ENCODE measurements around the gene SLC35B3. TPM values are rescaled to one million over a fixed set of nuclear protein-coding genes. Genes with fewer than 3 reads are reported as not detected.
"Not testable (repeated sequence)": the region's sequence is repeated elsewhere in the genome, so short reads cannot be mapped to it uniquely, and the experiment has no call there.

Gene SLC35B3
- total RNA-seq, 4 donors from 2014 or later = 2.4 to 34.7 (median 19.6) TPM

DNA sequence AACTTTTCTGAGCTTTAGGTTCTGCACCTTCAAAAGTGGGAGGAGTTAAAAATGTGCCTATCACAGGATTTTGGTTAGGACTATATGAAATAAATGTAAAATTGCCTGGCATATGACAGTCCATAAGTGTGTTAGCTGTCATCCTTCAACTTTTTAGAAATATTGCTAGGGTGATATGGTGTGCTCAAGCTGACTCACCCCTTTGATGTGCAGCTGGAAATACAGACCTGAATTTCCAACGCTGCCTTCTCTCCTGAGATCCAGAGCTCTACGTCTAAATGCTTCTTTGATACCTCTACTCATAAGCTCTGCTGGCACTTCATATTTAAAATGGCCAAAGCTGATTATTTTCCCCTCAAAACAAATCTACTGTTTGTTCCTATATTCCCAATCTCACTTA is 2.7 kb downstream of the SLC35B3 start:
- intact Hi-C loops (cut with DNase I; ENCODE audit: low total_unique reads) (no loop called here), in situ Hi-C loops (cut with MboI; ENCODE audit: low pct_ligation_motif_present in 1 of 4, low pct_unique_long_range_greater_than_20kb in 1 of 4, low sequenced_read_pairs in 3 of 4) (no loop called here)
- DNase-seq = no peak
- Histone ChIP-seq H3K36me3 (peaks cover 0 to 12% (median 3%) of the 10 kb centered on the region in 4 donors), H3K27me3 (no peaks in the 10 kb centered on the region), H3K4me1 (peaks cover 0 to 37% (median 18%) of the 10 kb centered on the region in 4 donors), H3K9me3 (no peaks in the 10 kb centered on the region), H3K4me3 (no peak overlapping the region), H3K27ac (no peak overlapping the region)
- 85 to 100% methylated on average over 1 to 2 of the region's 2 CpGs for WGBS, 2 donors (ENCODE audit: low coverage in 1 of 2)
- TF ChIP-seq POLR2A (IDR thresholded peaks at IDR 0.05) = no peak
- TF ChIP-seq POLR2AphosphoS5 (IDR thresholded peaks at IDR 0.05) = no peak
- TF ChIP-seq EP300 (IDR thresholded peaks at IDR 0.05; ENCODE audit: low read depth) = no peak
- TF ChIP-seq, protein P1, sequence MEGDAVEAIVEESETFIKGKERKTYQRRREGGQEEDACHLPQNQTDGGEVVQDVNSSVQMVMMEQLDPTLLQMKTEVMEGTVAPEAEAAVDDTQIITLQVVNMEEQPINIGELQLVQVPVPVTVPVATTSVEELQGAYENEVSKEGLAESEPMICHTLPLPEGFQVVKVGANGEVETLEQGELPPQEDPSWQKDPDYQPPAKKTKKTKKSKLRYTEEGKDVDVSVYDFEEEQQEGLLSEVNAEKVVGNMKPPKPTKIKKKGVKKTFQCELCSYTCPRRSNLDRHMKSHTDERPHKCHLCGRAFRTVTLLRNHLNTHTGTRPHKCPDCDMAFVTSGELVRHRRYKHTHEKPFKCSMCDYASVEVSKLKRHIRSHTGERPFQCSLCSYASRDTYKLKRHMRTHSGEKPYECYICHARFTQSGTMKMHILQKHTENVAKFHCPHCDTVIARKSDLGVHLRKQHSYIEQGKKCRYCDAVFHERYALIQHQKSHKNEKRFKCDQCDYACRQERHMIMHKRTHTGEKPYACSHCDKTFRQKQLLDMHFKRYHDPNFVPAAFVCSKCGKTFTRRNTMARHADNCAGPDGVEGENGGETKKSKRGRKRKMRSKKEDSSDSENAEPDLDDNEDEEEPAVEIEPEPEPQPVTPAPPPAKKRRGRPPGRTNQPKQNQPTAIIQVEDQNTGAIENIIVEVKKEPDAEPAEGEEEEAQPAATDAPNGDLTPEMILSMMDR (IDR thresholded peaks at IDR 0.05) = no peak

DNA sequence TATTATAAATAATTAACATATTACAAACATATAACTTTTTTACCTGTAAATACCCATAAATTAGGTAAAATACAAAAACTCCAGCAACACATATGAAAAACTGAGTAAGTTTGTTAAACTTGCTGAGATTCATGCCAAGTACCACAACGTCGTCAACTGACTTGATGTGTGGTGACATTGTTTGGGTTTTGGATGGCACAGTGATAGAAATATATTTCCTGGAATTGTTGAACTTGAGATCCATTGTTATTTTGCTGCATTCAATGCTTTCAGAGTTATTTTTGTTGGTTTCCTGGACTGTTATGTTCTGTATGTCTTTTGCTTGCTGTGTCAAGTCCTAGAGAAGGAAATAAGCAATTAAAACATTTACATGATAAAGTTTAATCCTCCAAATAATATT is 5.5 kb downstream of the SLC35B3 start:
- no peaks in the 10 kb centered on the region for H3K9me3 ChIP-seq
- peaks cover 0 to 25% (median 14%) of the 10 kb centered on the region in 4 donors for H3K4me1 ChIP-seq
- peaks cover 0 to 40% (median 18%) of the 10 kb centered on the region in 4 donors for H3K36me3 ChIP-seq
- H3K27me3 ChIP-seq = no peaks in the 10 kb centered on the region
- WGBS, 2 donors (ENCODE audit: low coverage in 1 of 2) = 90 to 96% methylated on average over 2 of the region's 2 CpGs
- H3K27ac ChIP-seq = no peak overlapping the region
- no peak overlapping the region for H3K4me3 ChIP-seq
- in situ Hi-C loops (cut with MboI; ENCODE audit: low pct_ligation_motif_present in 1 of 4, low pct_unique_long_range_greater_than_20kb in 1 of 4, low sequenced_read_pairs in 3 of 4) = no loop called here
- TF ChIP-seq EP300 (IDR thresholded peaks at IDR 0.05; ENCODE audit: low read depth) (no peak), POLR2AphosphoS5 (IDR thresholded peaks at IDR 0.05) (no peak), POLR2A (IDR thresholded peaks at IDR 0.05) (no peak)
- TF ChIP-seq, protein P1 (IDR thresholded peaks at IDR 0.05) = no peak
- DNase-seq = no peak
- intact Hi-C loops (cut with DNase I; ENCODE audit: low total_unique reads) = loop anchor here (5.0 kb wide), 1 partner anchor 603 kb away; no protein-coding TSS in a partner anchor

DNA sequence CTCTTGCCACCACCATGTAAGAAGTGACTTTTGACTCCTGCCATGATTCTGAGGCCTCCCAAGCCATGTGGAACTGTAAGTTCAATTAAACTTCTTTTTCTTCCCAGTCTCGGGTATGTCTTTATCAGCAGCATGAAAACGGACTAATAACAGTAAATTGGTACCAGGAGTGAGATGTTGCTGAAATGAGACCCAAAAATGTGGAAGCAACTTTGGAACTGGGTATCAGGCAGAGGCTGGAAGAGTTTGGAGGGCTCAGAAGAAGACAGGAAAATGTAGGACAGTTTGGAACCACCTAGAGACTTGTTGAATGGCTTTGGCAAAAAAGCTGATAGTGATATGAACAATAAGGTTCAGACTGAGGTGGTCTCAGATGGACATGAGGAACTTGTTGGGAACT is 8.8 kb downstream of the SLC35B3 start:
- H3K9me3 ChIP-seq; in situ Hi-C loops (cut with MboI; ENCODE audit: low pct_ligation_motif_present in 1 of 4, low pct_unique_long_range_greater_than_20kb in 1 of 4, low sequenced_read_pairs in 3 of 4); H3K4me1 ChIP-seq; H3K27me3 ChIP-seq; H3K4me3 ChIP-seq; DNase-seq; H3K27ac ChIP-seq: not testable (repeated sequence)
- WGBS, 2 donors (ENCODE audit: low coverage in 1 of 2) = 95 to 100% methylated on average over 2 of the region's 2 CpGs
- peaks cover 0 to 46% (median 22%) of the 10 kb centered on the region in 4 donors for H3K36me3 ChIP-seq
- intact Hi-C loops (cut with DNase I; ENCODE audit: low total_unique reads) = loop anchor here (5.0 kb wide), 1 partner anchor 599 kb away; no protein-coding TSS in a partner anchor

DNA sequence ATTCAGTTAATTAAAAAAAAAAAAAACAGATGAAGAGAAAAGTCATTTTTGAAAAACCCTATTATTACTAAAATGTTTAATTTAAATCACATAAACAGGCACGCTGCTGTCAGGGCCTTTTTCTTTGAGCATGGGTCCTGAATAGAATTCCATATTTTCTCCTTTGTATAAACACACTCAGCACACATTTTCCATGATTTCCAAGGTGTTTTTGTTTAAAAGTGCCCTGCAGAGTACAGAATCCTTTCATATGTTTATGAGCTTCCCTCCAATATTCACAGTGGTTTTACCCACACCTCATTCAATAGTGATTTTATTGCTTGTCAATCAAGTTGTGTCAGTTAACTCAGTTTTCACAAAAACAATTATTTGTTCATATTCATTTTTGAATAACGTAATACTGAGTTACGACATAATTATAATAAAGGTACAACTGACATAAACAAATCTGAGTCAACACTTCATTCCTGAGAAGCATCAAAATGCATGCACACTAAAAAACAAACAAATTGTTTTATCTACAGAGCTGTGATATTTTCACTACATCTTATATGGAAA is 15.2 kb downstream of the SLC35B3 start:
- TF ChIP-seq POLR2A (IDR thresholded peaks at IDR 0.05) (no peak), POLR2AphosphoS5 (IDR thresholded peaks at IDR 0.05) (no peak), EP300 (IDR thresholded peaks at IDR 0.05; ENCODE audit: low read depth) (no peak)
- TF ChIP-seq, protein P1 (IDR thresholded peaks at IDR 0.05) = no peak
- H3K4me3 ChIP-seq = no peak overlapping the region

DNA sequence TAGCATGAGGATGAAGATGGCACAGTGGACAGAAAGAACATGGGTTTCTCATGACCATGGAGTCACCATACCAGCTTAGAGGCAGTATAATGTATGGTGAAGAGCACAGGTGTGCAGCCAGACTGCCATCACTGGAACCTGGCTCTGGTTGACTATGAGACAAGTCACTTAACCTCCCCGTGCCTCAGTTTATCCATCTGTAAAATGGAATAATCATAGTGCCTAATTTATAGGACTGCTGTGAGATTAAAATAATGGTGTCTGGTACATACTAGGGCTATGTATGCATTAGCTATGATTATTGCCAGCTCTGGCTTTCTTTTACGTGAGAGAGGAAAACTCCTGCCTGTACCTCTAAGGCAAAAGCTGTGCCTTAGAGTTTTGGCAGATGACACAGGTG is 19.4 kb downstream of the SLC35B3 start:
- TF ChIP-seq POLR2A (IDR thresholded peaks at IDR 0.05) (no peak), EP300 (IDR thresholded peaks at IDR 0.05; ENCODE audit: low read depth) (no peak), POLR2AphosphoS5 (IDR thresholded peaks at IDR 0.05) (no peak)
- TF ChIP-seq, protein P1 (IDR thresholded peaks at IDR 0.05) = no peak
- Histone ChIP-seq H3K4me3 (no peak overlapping the region), H3K27ac (no peak overlapping the region), H3K27me3 (no peaks in the 10 kb centered on the region), H3K4me1 (no peaks in the 10 kb centered on the region), H3K9me3 (no peaks in the 10 kb centered on the region), H3K36me3 (peaks cover 0 to 74% (median 15%) of the 10 kb centered on the region in 4 donors)
- WGBS, 2 donors (ENCODE audit: low coverage in 1 of 2) = 98 to 100% methylated on average over 2 of the region's 2 CpGs
- in situ Hi-C loops (cut with MboI; ENCODE audit: low pct_ligation_motif_present in 1 of 4, low pct_unique_long_range_greater_than_20kb in 1 of 4, low sequenced_read_pairs in 3 of 4) (no loop called here), intact Hi-C loops (cut with DNase I; ENCODE audit: low total_unique reads) (no loop called here)
- DNase-seq = no peak

More for the DNA sequence above, 15.2 kb downstream of the SLC35B3 start:
- peaks cover 0 to 58% (median 10%) of the 10 kb centered on the region in 4 donors for H3K36me3 ChIP-seq
- in situ Hi-C loops (cut with MboI; ENCODE audit: low pct_ligation_motif_present in 1 of 4, low pct_unique_long_range_greater_than_20kb in 1 of 4, low sequenced_read_pairs in 3 of 4) = no loop called here
- no peaks in the 10 kb centered on the region for H3K4me1 ChIP-seq
- WGBS, 2 donors (ENCODE audit: low coverage in 1 of 2) = 90 to 92% methylated on average over 3 of the region's 3 CpGs
- no peak for DNase-seq
- H3K27ac ChIP-seq = no peak overlapping the region
- H3K27me3 ChIP-seq = no peaks in the 10 kb centered on the region
- intact Hi-C loops (cut with DNase I; ENCODE audit: low total_unique reads) = no loop called here
- H3K9me3 ChIP-seq = no peaks in the 10 kb centered on the region

All from transverse colon (tissue), 4 donors.